NB4 (cell line): Measurements from ENCODE around the gene LYAR.
"Not testable (repeated sequence)": the region's sequence is repeated elsewhere in the genome, so short reads cannot be mapped to it uniquely, and the experiment has no call there.

Source experiments
- DNase-seq: peaks from one replicate; pipeline ENCODE4 v3.0.0; 2010; ENCODE audit warnings: low read depth
- H3K4me3 ChIP-seq: one replicate; pipeline ENCODE4 v1.5.1; 2011; ENCODE audit warnings: mild to moderate bottlenecking, low read depth, low read length, moderate library complexity
- MYC ChIP-seq: IDR thresholded peaks from 2 replicates; pipeline ENCODE4 v1.6.1; 2011; ENCODE audit warnings: low read depth, low read length
- POLR2A ChIP-seq: IDR thresholded peaks from 2 replicates; pipeline ENCODE4 v1.6.1; 2011; ENCODE audit warnings: mild to moderate bottlenecking; ENCODE audit not compliant: insufficient read length; ENCODE audit errors: extremely low read depth
- TF ChIP-seq, protein P1 (sequence below): IDR thresholded peaks from 2 replicates; pipeline ENCODE4 v1.6.1; 2011; ENCODE audit warnings: low read depth, low read length
- TF ChIP-seq, protein P2 (sequence below): IDR thresholded peaks from one replicate; pipeline ENCODE4 v1.5.1; 2012; ENCODE audit warnings: low read depth, low read length

LYAR gene

DNA sequence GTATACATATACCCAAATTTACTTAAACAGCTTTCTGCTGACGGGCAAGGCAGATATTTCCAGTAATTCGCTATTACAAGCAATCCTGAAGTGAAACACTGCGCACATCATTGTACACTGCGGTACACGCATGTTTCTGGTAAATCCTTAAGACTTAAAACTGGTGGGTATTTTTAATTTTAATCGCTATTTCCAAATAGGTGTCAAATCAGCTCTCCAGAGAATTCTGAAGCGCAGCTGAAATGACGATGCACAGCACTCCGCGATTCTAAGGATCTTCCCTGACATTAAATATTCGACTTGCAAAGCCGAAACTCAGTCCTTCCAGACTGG lies 42.3 kb downstream of the LYAR start:
- no peak for DNase-seq
- TF ChIP-seq, protein P1, sequence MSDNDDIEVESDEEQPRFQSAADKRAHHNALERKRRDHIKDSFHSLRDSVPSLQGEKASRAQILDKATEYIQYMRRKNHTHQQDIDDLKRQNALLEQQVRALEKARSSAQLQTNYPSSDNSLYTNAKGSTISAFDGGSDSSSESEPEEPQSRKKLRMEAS: no peak
- TF ChIP-seq, protein P2, sequence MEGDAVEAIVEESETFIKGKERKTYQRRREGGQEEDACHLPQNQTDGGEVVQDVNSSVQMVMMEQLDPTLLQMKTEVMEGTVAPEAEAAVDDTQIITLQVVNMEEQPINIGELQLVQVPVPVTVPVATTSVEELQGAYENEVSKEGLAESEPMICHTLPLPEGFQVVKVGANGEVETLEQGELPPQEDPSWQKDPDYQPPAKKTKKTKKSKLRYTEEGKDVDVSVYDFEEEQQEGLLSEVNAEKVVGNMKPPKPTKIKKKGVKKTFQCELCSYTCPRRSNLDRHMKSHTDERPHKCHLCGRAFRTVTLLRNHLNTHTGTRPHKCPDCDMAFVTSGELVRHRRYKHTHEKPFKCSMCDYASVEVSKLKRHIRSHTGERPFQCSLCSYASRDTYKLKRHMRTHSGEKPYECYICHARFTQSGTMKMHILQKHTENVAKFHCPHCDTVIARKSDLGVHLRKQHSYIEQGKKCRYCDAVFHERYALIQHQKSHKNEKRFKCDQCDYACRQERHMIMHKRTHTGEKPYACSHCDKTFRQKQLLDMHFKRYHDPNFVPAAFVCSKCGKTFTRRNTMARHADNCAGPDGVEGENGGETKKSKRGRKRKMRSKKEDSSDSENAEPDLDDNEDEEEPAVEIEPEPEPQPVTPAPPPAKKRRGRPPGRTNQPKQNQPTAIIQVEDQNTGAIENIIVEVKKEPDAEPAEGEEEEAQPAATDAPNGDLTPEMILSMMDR: no peak
- peak overlapping the region; percentile 92 for H3K4me3 ChIP-seq

DNA sequence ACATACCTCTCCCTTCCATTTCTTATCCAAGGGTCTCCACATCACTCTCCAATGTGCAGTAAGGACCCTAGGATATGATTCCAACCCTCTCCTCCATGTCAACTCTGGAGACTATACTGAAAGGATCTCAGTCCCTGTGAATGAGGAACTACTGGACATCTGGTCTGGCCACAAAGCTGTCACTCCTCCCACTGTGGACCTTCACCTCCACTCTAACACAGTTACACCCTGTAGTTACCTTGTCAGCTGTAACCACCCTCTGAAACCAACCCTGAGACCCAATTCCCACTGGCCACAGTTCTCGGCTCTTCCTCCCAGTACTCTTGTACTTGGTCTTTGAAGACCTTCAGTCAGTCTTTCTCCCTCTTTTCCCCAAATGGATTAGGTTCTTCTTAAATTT lies 44.8 kb downstream of the LYAR start:
- no peak overlapping the region for H3K4me3 ChIP-seq
- TF ChIP-seq, protein P2: no peak
- TF ChIP-seq MYC (no peak), POLR2A (no peak)
- TF ChIP-seq, protein P1: no peak
- no peak for DNase-seq

DNA sequence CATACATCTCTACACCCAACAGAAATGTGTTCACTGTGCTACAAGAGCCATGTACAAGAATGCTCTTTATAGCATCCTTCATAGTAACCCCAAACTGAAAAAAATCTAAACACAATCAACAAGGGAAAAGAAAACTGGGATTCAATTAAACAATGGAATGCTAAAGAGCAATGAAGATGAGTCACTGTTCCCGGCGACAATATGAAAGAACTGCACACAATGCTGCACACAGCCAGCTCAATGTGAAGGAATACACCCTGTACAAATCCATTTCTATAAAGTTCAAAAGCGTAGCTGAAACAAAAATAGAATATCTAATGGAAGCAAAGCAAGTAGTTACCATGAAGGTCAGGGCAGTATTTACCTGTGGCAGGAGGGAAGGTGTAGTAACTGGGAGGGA lies 50.4 kb downstream of the LYAR start:
- H3K4me3 ChIP-seq, DNase-seq: not testable (repeated sequence)

- TF ChIP-seq, protein P2: no peak
- no peak for TF ChIP-seq POLR2A
- TF ChIP-seq MYC: no peak
- TF ChIP-seq, protein P1: no peak
- DNase-seq: no peak
- no peak overlapping the region for H3K4me3 ChIP-seq
These were observed 56.3 kb downstream of the LYAR start for GRCh38 chr4:4233610-4234009.

- TF ChIP-seq, protein P2: no peak
- TF ChIP-seq POLR2A (no peak), MYC (no peak)
- TF ChIP-seq, protein P1: no peak
- no peak overlapping the region for H3K4me3 ChIP-seq
- DNase-seq: no peak
These were observed 61.6 kb downstream of the LYAR start for GRCh38 chr4:4228356-4228668.

- H3K4me3 ChIP-seq: no peak overlapping the region
- no peak for DNase-seq
- TF ChIP-seq, protein P1: no peak
- TF ChIP-seq, protein P2: no peak
- TF ChIP-seq MYC: no peak
- no peak for TF ChIP-seq POLR2A
These were observed 62.2 kb downstream of the LYAR start for GRCh38 chr4:4227510-4228355.
